Esophagus squamous epithelium (tissue), 4 donors: ENCODE data around the gene HCN1.

Experiments
- CTCF ChIP-seq, 6 experiments: fragments of 450-650 bp in 4 of 6; fragments of 200-600 bp in 2 of 6; sonication (generic) in 2 of 6; IDR thresholded peaks; one replicate each; pipeline ENCODE4 v1.5.1; 2016 to 2019; ENCODE audit warnings: antibody characterized with exemption in 6 of 6, mild to moderate bottlenecking in 4 of 6, moderate library complexity in 4 of 6
- POLR2A ChIP-seq, 4 donors: fragments of 450-650 bp; IDR thresholded peaks; one replicate each; pipeline ENCODE4 v1.6.1; 2017; ENCODE audit warnings: antibody characterized with exemption in 4 of 4, mild to moderate bottlenecking in 4 of 4, moderate library complexity in 3 of 4

GRCh38 chr5:45627076-45627656, 69.0 kb downstream of the HCN1 start:
- no peak for TF ChIP-seq CTCF (IDR thresholded peaks at IDR 0.05)
- no peak for TF ChIP-seq POLR2A (IDR thresholded peaks at IDR 0.05)
